NCI-H524 treated with DMSO at 0.1 percent for 48 hours (cell line): ENCODE results near the gene DUSP21.
A peak's percentile ranks its signal among the peaks of the same experiment; 100 is the strongest.
"Not testable (repeated sequence)": the region's sequence is repeated elsewhere in the genome, so short reads cannot be mapped to it uniquely, and the experiment has no call there.

ENCODE experiments used
- DNase-seq: peaks from one replicate; lab custom pipeline; 2025; lab: John Stamatoyannopoulos, UW

Gene DUSP21

DNA sequence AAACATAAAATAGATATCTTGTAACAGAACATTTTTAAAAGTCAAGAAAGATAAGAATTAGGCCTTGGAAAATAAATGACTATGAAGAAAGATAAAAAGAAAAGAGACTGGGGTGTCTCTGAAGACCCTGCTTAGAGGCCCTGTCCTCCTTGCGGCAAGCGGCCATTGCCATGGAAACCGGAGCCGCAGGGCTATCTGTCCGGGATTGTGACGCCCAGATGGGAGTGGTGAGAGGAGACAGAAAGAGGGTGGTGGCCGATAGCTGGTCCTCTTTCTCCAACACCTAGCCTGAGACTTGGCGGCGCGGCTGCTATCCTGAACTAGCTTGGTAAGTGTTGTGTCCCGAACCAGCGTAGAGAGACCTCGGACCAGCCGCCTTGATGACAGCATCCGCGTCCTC lies at the start of gene DUSP21:
TSS of gene DUSP21 (plus strand) at position 269 of the 400 bp plus-strand sequence. CDS start at position 381, 112 bp downstream.
- no peak for DNase-seq

GRCh38 chrX:44795945-44796450 lies 47.8 kb upstream of the DUSP21 start:
- no peak for DNase-seq

DNA sequence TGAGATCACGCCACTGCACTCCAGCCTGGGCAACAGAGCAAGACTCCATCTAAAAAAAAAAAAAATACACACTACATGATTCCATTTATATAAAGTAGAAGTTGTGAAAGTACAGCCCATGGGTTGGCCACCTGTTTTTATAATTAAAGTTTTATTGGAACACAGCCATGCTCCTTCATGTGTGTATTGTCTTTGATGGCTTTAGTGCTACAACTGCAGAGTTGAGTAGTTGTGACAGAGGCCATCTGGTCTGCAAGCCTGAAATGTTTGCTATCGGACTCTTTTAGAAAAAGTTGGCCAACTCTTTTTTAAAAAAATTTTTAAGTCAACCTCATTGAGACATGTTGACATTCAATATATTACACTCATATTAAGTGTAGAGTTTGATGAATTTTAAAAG lies 41.2 kb upstream of the DUSP21 start:
- no peak for DNase-seq

DNA sequence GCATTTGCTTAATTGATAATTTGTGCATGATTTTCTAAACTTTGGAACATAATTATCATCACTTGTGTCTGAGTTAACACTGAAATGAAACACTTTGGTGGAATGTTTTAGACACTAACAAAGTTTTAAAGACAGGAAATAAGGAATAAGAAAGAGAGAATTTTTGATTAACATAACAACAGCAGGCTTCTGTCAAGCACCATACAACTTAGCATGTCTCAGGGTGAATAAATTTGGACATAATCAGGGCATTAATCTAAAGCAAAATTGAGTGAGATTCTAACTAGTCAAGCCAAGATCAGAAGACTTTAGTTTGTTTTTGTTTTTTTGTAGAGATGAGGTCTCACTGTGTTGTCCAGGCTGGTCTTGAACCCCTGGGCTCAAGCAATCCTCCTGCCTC lies 28.1 kb upstream of the DUSP21 start:
- DNase-seq: no peak

GRCh38 chrX:44816367-44816766 lies 27.5 kb upstream of the DUSP21 start:
- DNase-seq: no peak

GRCh38 chrX:44817029-44817428 lies 26.8 kb upstream of the DUSP21 start:
- no peak for DNase-seq

DNA sequence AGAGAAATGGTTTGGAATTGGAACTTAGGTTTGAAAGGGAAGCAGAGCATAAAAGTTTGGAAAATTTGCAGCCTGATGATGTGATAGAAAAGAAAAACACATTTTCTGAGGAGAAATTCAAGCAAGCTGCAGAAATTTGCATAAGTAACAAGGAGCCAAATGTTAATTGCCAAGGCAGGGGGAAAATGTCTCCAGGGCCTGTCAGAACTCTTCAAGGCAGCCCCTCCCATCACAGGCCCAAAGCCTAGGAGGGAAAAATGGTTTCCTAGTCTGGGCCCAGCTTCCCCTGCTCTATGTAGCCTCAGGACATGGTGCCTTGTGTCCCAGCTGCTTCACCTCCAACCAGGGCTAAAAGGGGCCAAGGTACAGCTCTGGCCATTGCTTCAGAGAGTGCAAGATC lies 21.2 kb upstream of the DUSP21 start:
- no peak for DNase-seq

DNA sequence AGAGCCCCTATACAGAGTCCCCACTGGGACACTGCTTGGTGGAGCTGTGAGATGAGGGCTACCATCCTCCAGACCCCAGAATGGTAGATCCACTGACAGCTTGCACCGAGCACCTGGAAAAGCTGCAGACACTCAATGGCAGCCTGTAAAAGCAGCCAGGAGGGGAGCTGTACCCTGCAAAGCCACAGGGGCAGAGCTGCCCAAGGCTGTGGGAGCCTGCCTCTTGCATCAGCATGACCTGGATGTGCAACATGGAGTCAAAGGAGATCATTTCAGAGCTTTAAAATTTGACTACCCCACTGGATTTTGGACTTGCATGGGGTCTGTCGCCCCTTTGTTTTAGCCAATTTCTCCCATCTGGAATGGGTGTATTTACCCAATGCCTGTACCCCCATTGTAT lies 20.6 kb upstream of the DUSP21 start:
- DNase-seq: not testable (repeated sequence)

GRCh38 chrX:44828008-44828605 lies 15.7 kb upstream of the DUSP21 start:
- no peak for DNase-seq

- no peak for DNase-seq
Observed at GRCh38 chrX:44829832-44830231, 14.0 kb upstream of the DUSP21 start.

GRCh38 chrX:44842550-44843317 lies 1.1 kb upstream of the DUSP21 start:
- no peak for DNase-seq

GRCh38 chrX:44843318-44843702 lies 511 bp upstream of the DUSP21 start:
- DNase-seq: no peak

DNA sequence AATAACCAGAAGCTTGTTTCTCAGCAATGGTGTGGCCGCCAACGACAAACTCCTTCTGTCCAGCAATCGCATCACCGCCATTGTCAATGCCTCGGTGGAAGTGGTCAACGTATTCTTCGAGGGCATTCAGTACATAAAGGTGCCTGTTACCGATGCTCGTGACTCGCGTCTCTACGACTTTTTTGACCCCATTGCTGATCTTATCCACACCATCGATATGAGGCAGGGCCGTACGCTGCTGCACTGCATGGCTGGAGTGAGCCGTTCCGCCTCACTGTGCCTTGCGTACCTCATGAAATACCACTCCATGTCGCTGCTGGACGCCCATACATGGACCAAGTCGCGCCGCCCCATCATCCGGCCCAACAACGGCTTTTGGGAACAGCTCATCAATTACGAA lies 383 bp downstream of the DUSP21 start:
- DNase-seq: no peak

- not testable (repeated sequence) for DNase-seq
Observed at GRCh38 chrX:44850891-44851290, 7.1 kb downstream of the DUSP21 start.

DNA sequence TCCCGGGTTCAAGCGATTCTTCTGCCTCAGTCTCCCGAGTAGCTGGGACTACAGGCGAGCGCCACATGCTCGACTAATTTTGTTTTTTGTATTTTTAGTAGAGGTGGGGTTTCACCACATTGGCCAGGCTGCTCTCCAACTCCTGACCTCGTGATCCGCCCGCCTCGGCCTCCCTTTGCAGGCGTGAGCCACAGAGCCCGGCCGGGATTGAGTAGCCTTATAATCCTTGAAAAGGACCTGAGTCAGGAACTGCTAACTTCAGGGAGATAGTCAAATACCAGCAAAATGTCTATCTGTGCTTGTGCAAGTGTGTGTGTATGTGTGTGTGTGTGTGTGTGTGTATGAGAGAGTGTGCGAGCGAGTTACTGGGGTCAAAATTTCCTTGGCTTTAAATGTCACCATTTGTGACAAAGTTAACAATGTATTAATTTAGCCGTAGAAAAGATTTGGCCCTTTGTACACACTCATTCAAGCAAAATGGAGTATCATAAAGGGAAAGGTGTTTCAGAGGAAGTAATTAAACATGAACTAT lies 27.4 kb downstream of the DUSP21 start:
- DNase-seq: no peak

DNA sequence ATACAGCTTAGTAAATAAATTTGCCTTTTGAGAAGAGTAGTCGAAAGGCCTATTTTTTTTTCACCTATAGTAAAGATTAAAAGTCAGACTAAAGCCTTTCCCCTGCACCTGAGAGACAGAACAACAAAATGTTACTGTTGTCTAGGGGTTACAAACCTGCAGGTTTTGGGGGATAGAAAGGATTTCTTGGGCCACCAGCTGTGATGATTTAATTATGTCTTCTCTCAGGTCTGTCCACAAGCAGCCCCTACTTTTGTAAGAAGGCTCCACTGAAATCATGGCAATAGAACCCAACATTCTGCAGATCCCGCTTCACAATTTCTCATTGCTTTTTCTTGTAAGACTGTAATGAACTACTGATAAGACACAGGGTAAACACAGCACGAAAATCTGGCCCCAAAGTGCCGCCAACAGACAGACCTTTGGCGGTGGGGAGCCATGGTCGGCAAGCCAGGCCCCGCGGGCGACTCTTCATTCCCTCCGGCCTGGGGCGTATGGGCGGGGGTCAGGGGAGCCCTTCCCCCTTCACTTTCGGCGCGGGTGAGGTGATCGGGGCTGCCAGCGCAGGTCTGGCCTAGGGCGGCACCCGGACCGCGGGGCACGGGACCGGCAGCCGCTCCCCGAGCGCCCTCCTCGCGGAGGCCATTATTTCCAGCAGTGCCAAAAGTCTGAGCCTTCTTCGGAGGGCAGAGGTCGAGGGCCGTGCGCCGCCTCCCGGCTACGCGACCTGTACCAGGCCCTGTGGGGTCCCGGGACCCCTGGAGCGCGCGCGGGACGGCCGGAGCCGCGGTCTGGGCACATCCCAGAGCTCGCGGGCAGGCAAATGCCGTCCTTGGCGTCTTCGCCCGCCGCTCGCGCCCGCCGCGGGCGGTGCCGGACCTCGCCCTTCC lies 28.4 kb downstream of the DUSP21 start:
- no peak for DNase-seq

DNA sequence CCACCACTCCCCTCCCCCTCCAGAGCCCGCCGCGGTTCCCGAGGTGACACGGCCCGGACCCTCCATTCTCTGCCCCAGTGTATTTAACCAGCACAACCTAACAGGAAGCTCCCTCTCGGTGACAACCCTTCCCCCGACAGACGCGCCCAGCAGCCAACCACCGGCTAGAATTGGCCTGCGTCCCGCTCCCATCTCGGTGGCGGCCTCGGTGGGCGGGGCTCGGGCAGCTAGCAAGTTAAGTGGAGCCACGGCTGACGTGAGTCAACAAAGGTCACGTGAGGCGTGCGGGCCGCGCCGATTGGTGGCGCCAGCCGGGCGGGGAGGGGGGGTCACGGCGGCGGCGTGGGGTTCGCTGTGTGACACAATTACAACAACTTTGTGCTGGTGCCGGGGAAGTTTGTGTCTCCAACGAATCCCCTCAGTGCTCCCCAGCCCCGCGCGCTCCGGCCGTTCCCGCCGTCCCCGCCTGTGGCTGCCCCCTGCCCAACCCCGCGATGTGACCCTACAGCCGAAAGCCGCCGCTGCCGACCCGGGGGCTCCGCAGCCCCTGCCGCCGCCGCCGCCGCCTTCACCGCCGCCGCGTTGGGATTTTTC lies 29.1 kb downstream of the DUSP21 start, which contains the start of gene KDM6A:
TSS of gene KDM6A (plus strand) at position 368 of the 594 bp plus-strand sequence. CDS start 364 bp downstream, outside the sequence.
- DNase-seq: peak; percentile 78

- DNase-seq: no peak
Observed at GRCh38 chrX:44873415-44874276, 29.8 kb downstream of the DUSP21 start.

DNA sequence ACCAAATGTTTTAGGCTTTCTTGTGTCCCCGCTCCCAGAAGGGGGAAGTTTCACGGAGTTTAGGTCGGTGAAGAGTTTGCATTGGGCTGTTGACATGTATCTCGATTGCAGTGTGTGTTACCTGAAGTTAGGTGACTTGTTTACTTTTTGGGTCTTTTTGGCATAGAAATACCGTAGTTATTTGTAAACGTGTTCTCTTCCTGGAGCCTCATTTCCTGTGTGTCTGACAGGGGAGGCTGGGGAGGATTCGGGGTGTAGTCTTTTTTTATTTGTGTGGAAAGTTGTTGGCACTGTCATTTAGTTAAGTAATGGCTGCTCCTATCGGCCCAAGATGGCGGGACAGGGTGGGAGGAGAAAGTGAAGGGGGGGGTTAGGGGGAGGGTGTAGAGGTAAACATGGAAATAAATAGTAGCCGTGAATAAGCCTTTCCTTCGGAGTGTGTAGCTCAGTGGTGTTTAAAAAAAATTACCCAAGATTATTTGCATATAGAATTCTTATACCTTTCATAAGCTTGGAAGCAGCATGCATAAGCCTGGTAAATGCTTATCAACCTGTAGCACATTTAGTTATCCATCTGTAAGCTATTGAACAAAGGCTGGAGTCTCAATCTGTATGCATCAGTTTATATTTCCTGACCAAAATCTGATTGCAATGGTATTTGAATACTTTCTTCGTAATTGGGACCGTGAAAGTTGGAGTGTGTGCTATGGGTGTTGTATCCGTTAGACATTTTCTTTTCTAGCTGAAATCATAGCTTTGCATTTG lies 30.8 kb downstream of the DUSP21 start:
- DNase-seq: no peak

DNA sequence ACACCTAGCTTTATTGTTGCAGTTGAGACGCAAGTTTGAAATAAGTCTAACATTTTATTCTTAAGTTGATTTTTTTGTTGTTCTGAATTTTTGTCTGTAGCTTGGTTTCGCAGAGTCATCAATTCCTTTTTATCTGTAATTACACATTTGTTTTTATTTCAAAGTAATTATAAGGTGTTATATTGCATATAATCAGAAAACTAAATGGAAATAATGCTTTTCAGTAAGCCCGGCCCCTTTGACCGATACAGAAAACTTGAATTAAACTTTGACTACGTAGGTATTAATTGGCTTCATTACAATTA lies 31.3 kb downstream of the DUSP21 start:
- DNase-seq: no peak
